Mesenchymal stem cell (in vitro differentiated cells and primary cell): ENCODE data around the gene PLCH2.
"Not testable (repeated sequence)": the region's sequence is repeated elsewhere in the genome, so short reads cannot be mapped to it uniquely, and the experiment has no call there.

ENCODE experiments used
- DNase-seq: peaks from one replicate; pipeline ENCODE4 v3.0.0-alpha.2; 2013
- H2AFZ ChIP-seq: one replicate; pipeline ENCODE4 v1.6.1; 2013; ENCODE audit warnings: low read depth, mild to moderate bottlenecking, control low read depth, inconsistent platforms, low read length, moderate library complexity
- H2AK5ac ChIP-seq: 2 replicates; pipeline ENCODE4 v1.6.1; 2013; ENCODE audit warnings: low read length, moderate library complexity, mild to moderate bottlenecking, inconsistent platforms; ENCODE audit not compliant: severe bottlenecking
- H2BK120ac ChIP-seq: one replicate; pipeline ENCODE4 v1.6.1; 2013; ENCODE audit warnings: low read depth, mild to moderate bottlenecking, inconsistent platforms, low read length, moderate library complexity
- H2BK12ac ChIP-seq, 2 experiments: one replicate each; pipeline ENCODE4 v1.6.1; 2013; ENCODE audit warnings: inconsistent platforms in 2 of 2, low read length in 2 of 2, mild to moderate bottlenecking in 2 of 2, moderate library complexity in 2 of 2, control low read depth in 1 of 2
- H2BK15ac ChIP-seq: one replicate; pipeline ENCODE4 v1.6.1; 2013; ENCODE audit warnings: mild to moderate bottlenecking, low read depth, inconsistent platforms; ENCODE audit not compliant: poor library complexity, severe bottlenecking
- H2BK5ac ChIP-seq: 2 replicates; pipeline ENCODE4 v1.6.1; 2013; ENCODE audit warnings: low read depth, mild to moderate bottlenecking, low read length, control low read depth, inconsistent platforms; ENCODE audit not compliant: poor library complexity, severe bottlenecking
- H3K14ac ChIP-seq, 2 experiments: one replicate each; pipeline ENCODE4 v1.6.1; 2013; ENCODE audit warnings: inconsistent platforms in 2 of 2, low read length in 2 of 2, control low read depth in 1 of 2, mild to moderate bottlenecking in 1 of 2, moderate library complexity in 1 of 2
- H3K18ac ChIP-seq, 2 experiments: one replicate each; pipeline ENCODE4 v1.6.1; 2013; ENCODE audit warnings: inconsistent platforms in 2 of 2, low read length in 2 of 2, control low read depth in 1 of 2, low read depth in 1 of 2, mild to moderate bottlenecking in 1 of 2
- H3K23ac ChIP-seq, 2 experiments: one replicate each; pipeline ENCODE4 v1.6.1; 2013; ENCODE audit warnings: inconsistent platforms in 2 of 2, low read length in 2 of 2, mild to moderate bottlenecking in 2 of 2, moderate library complexity in 2 of 2, control low read depth in 1 of 2
- H3K27ac ChIP-seq: 2 replicates; pipeline ENCODE4 v1.5.1; 2013; ENCODE audit warnings: mild to moderate bottlenecking, moderate library complexity, low read length, control low read depth, inconsistent platforms; ENCODE audit not compliant: poor library complexity, severe bottlenecking
- H3K27me3 ChIP-seq, 2 experiments: 2 replicates each; pipeline versions ENCODE4 v1.6.1 to v1.7.0; 2013; ENCODE audit warnings: low read length in 2 of 2, mild to moderate bottlenecking in 2 of 2, moderate library complexity in 2 of 2, control low read depth in 1 of 2, inconsistent platforms in 1 of 2; ENCODE audit not compliant: control insufficient read depth in 1 of 2, insufficient read depth in 1 of 2
- H3K36me3 ChIP-seq, 2 experiments: 2 replicates each; pipeline versions ENCODE4 v1.6.1 to v1.7.0; 2013; ENCODE audit warnings: low read length in 2 of 2, control low read depth in 1 of 2, inconsistent platforms in 1 of 2, low read depth in 1 of 2, mild to moderate bottlenecking in 1 of 2; ENCODE audit not compliant: insufficient read depth in 2 of 2, control insufficient read depth in 1 of 2
- H3K4ac ChIP-seq, 2 experiments: one replicate each; pipeline ENCODE4 v1.6.1; 2013; ENCODE audit warnings: inconsistent platforms in 2 of 2, low read length in 2 of 2, mild to moderate bottlenecking in 2 of 2, moderate library complexity in 2 of 2, control low read depth in 1 of 2, low read depth in 1 of 2
- H3K4me1 ChIP-seq: 2 replicates; pipeline ENCODE4 v1.6.1; 2013; ENCODE audit warnings: low read depth, low read length, control low read depth; ENCODE audit not compliant: control insufficient read depth, insufficient read depth
- H3K4me2 ChIP-seq: 2 replicates; pipeline ENCODE4 v1.6.1; 2013; ENCODE audit warnings: low read length, mild to moderate bottlenecking, inconsistent platforms; ENCODE audit not compliant: poor library complexity, severe bottlenecking
- H3K4me3 ChIP-seq, 2 experiments: 2 replicates each; pipeline versions ENCODE4 v1.5.1 to v1.7.0; 2013; ENCODE audit warnings: low read length in 2 of 2, mild to moderate bottlenecking in 2 of 2, control low read depth in 1 of 2, low read depth in 1 of 2; ENCODE audit not compliant: insufficient read depth in 1 of 2
- H3K79me1 ChIP-seq: replicated peaks from 2 replicates; pipeline ENCODE4 v1.6.1; 2013; ENCODE audit warnings: mild to moderate bottlenecking, control low read depth, low read length, inconsistent platforms; ENCODE audit not compliant: poor library complexity, severe bottlenecking
- H3K9ac ChIP-seq: 2 replicates; pipeline ENCODE4 v1.7.0; 2013; ENCODE audit warnings: mild to moderate bottlenecking, low read length, moderate library complexity
- H3K9me3 ChIP-seq: 2 replicates; pipeline ENCODE4 v1.7.0; 2013; ENCODE audit warnings: mild to moderate bottlenecking, low read length; ENCODE audit not compliant: control insufficient read depth
- H4K8ac ChIP-seq: one replicate; pipeline ENCODE4 v1.6.1; 2013; ENCODE audit warnings: inconsistent platforms, mild to moderate bottlenecking, low read length, moderate library complexity
- H4K91ac ChIP-seq: one replicate; pipeline ENCODE4 v1.6.1; 2013; ENCODE audit warnings: mild to moderate bottlenecking, low read length, inconsistent platforms
- WGBS: methylation state at CpG from one replicate; pipeline ENCODE4 v1.1.7; 2013; ENCODE audit warnings: mixed read lengths; 5-methylcytosine and 5-hydroxymethylcytosine counted together

PLCH2 gene

DNA sequence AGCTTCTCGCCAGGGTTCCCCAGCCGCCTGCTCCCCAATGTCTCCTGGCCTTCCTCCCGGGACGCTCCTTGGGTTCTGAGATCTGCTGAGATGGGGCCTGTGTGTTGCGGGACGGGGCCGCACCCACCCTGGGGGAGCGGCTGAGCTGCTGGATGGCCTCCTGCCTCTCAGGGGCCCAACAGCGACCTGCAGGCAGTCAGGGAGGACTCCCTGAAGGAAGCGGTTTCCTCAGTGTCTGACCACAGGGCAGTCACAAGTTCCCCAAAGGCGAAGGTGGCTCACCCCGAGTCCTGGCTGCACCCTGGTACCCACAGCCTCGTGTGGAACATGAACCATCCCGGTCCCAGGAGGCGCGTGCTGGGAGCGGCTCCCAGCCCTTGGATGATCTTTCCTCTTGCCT, 18.6 kb upstream of the PLCH2 start:
- H3K4me3 ChIP-seq: no peak overlapping the region
- no peak overlapping the region for H2AFZ ChIP-seq
- no peak overlapping the region for H4K91ac ChIP-seq
- peaks cover 0 to 6% of the 10 kb centered on the region in 2 experiments for H3K36me3 ChIP-seq
- no peak overlapping the region for H3K23ac ChIP-seq
- peaks cover 0 to 7% of the 10 kb centered on the region in 2 experiments for H3K27me3 ChIP-seq
- H2BK15ac ChIP-seq: no peak overlapping the region
- H2BK5ac ChIP-seq: no peak overlapping the region
- H3K4me2 ChIP-seq: no peak overlapping the region
- H2BK120ac ChIP-seq: no peak overlapping the region
- H3K9ac ChIP-seq: no peak overlapping the region
- DNase-seq: no peak
- H3K9me3 ChIP-seq: no peaks in the 10 kb centered on the region
- H2AK5ac ChIP-seq: no peak overlapping the region
- H3K14ac ChIP-seq: no peak overlapping the region
- peaks cover 86% of the 10 kb centered on the region for H3K4me1 ChIP-seq
- H4K8ac ChIP-seq: no peak overlapping the region
- whole genome bisulfite sequencing: 86% methylated on average over 17 of the region's 17 CpGs
- no peak overlapping the region for H3K18ac ChIP-seq
- no peak overlapping the region for H3K4ac ChIP-seq
- no peak overlapping the region for H3K27ac ChIP-seq
- H2BK12ac ChIP-seq: no peak overlapping the region
- H3K79me1 ChIP-seq: peaks cover 23% of the 10 kb centered on the region

- 91% methylated on average over 18 of the region's 18 CpGs for WGBS
- no peak overlapping the region for H3K9ac ChIP-seq
- H2BK5ac ChIP-seq: no peak overlapping the region
- no peaks in the 10 kb centered on the region for H3K9me3 ChIP-seq
- no peak overlapping the region for H2AFZ ChIP-seq
- no peak overlapping the region for H3K4ac ChIP-seq
- H4K91ac ChIP-seq: no peak overlapping the region
- peaks cover 84% of the 10 kb centered on the region for H3K4me1 ChIP-seq
- H3K27ac ChIP-seq: no peak overlapping the region
- H3K79me1 ChIP-seq: peaks cover 29% of the 10 kb centered on the region
- no peak overlapping the region for H3K23ac ChIP-seq
- no peak overlapping the region for H3K14ac ChIP-seq
- H3K18ac ChIP-seq: no peak overlapping the region
- no peak overlapping the region for H2BK15ac ChIP-seq
- no peak overlapping the region for H3K4me3 ChIP-seq
- H2BK120ac ChIP-seq: no peak overlapping the region
- no peak overlapping the region for H3K4me2 ChIP-seq
- DNase-seq: no peak
- no peak overlapping the region for H4K8ac ChIP-seq
- H2AK5ac ChIP-seq: no peak overlapping the region
- H2BK12ac ChIP-seq: no peak overlapping the region
- peaks cover 0 to 6% of the 10 kb centered on the region in 2 experiments for H3K36me3 ChIP-seq
- peaks cover 0 to 19% of the 10 kb centered on the region in 2 experiments for H3K27me3 ChIP-seq
Observed at GRCh38 chr1:2458687-2459086, 17.4 kb upstream of the PLCH2 start.

DNA sequence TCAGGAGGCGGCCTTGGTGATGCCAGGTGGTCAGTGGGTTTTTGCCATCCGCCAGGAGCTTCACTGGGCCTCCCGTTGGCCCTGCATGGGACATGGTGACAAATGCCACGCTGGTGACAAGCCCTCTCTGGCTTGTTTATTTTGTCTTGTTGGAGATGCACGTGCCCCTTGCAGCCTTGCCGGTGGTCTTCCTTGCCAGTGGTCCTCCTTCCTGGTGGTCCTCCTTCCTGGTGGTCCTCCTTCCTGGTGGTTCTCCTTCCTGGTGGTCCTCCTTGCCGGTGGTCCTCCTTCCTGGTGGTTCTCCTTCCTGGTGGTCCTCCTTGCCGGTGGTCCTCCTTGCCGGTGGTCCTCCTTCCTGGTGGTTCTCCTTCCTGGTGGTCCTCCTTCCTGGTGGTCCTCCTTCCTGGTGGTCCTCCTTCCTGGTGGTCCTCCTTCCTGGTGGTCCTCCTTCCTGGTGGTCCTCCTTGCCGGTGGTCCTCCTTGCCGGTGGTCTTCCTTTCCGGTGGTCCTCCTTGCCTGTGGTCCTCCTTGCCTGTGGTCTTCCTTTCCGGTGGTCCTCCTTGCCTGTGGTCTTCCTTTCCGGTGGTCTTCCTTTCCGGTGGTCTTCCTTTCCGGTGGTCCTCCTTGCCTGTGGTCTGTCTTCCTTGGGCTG, 16.9 kb upstream of the PLCH2 start:
- not testable (repeated sequence) for H3K9ac ChIP-seq, H4K91ac ChIP-seq, H3K36me3 ChIP-seq, H3K4me2 ChIP-seq, H3K14ac ChIP-seq, H2BK15ac ChIP-seq, H4K8ac ChIP-seq, H2AFZ ChIP-seq, H2BK12ac ChIP-seq, H2BK120ac ChIP-seq, H2AK5ac ChIP-seq, H2BK5ac ChIP-seq, DNase-seq, H3K23ac ChIP-seq, H3K18ac ChIP-seq, H3K9me3 ChIP-seq, H3K4ac ChIP-seq, H3K27ac ChIP-seq, H3K4me3 ChIP-seq
- H3K79me1 ChIP-seq: peaks cover 35% of the 10 kb centered on the region
- peaks cover 80% of the 10 kb centered on the region for H3K4me1 ChIP-seq
- WGBS: 86% methylated on average over 16 of the region's 16 CpGs
- peaks cover 0 to 25% of the 10 kb centered on the region in 2 experiments for H3K27me3 ChIP-seq

GRCh38 chr1:2459757-2460156, 16.3 kb upstream of the PLCH2 start:
- Histone ChIP-seq H3K36me3 (peaks cover 0 to 9% of the 10 kb centered on the region in 2 experiments), H2BK15ac (no peak overlapping the region), H2AFZ (no peak overlapping the region), H3K27ac (no peak overlapping the region), H3K18ac (no peak overlapping the region), H3K9me3 (no peaks in the 10 kb centered on the region), H3K4ac (no peak overlapping the region), H2BK12ac (no peak overlapping the region), H3K4me3 (no peak overlapping the region), H3K9ac (no peak overlapping the region), H2AK5ac (no peak overlapping the region), H3K23ac (no peak overlapping the region), H3K4me1 (peaks cover 79% of the 10 kb centered on the region), H2BK5ac (no peak overlapping the region), H4K91ac (no peak overlapping the region), H2BK120ac (no peak overlapping the region), H3K4me2 (no peak overlapping the region), H3K79me1 (peaks cover 36% of the 10 kb centered on the region), H4K8ac (no peak overlapping the region), H3K27me3 (peaks cover 0 to 30% of the 10 kb centered on the region in 2 experiments), H3K14ac (no peak overlapping the region)
- 83% methylated on average over 23 of the region's 23 CpGs for WGBS
- DNase-seq: no peak
